Activated B cell treated with CpG ODN at 0.5 μM for 24 hours (primary cell): Measurements from ENCODE around the gene P4HA2. TPM values are rescaled to one million over a fixed set of nuclear protein-coding genes. Genes with fewer than 3 reads are reported as not detected.

Experiments
- ATAC-seq: fragments of 200-7000 bp; cut with Tn5 transposase; one replicate; pipeline ENCODE4 v1.10.0; 2021; ENCODE audit warnings: low read depth, mild to moderate bottlenecking, moderate library complexity
- CTCF ChIA-PET: fragments of 350-600 bp; sonication (Branson Sonifier 250); formaldehyde crosslinking; loops from one replicate; lab custom pipeline; 2021; ENCODE audit warnings: antibody characterized with exemption; lab: Charles Lee
- POLR2A ChIA-PET: fragments of 350-600 bp; sonication (Branson Sonifier 250); formaldehyde crosslinking; loops from one replicate; lab custom pipeline; 2021; ENCODE audit warnings: antibody characterized with exemption; lab: Charles Lee
- DNase-seq: peaks from one replicate; pipeline ENCODE4 v3.0.0; 2022
- H3K27ac Mint-ChIP-seq: one replicate; pipeline ENCODE4 v1.8.0; 2020; ENCODE audit warnings: mixed read lengths
- H3K27me3 Mint-ChIP-seq: one replicate; pipeline ENCODE4 v1.8.0; 2021; ENCODE audit warnings: mixed read lengths
- H3K36me3 Mint-ChIP-seq: one replicate; pipeline ENCODE4 v1.8.0; 2021; ENCODE audit warnings: low read depth, mixed read lengths
- H3K4me1 Mint-ChIP-seq: one replicate; pipeline ENCODE4 v1.8.0; 2021; ENCODE audit warnings: mixed read lengths
- H3K4me3 Mint-ChIP-seq: one replicate; pipeline ENCODE4 v1.8.0; 2020; ENCODE audit warnings: mild to moderate bottlenecking, mixed read lengths
- H3K9me3 Mint-ChIP-seq: one replicate; pipeline ENCODE4 v1.8.0; 2020; ENCODE audit warnings: mixed read lengths
- intact Hi-C: fragments of 100-400 bp; cut with micrococcal nuclease; formaldehyde crosslinking; loops from one replicate; pipeline ENCODE4 v1.15.1; 2024
- total RNA-seq: library from RNA; stranded (reverse); gene quantifications from 2 replicates; pipeline ENCODE4 v1.2.3, GENCODE V29; 2022
- TF ChIP-seq, protein P1 (sequence below): fragments of 200-600 bp; IDR thresholded peaks from one replicate; pipeline ENCODE4 v1.8.0; 2022; ENCODE audit warnings: antibody characterized with exemption, mild to moderate bottlenecking

Gene P4HA2
- total RNA-seq, 1 donor from 2014 or later, result 0.29 TPM

GRCh38 chr5:132207778-132208177 lies 19.9 kb downstream of the P4HA2 start:
- ChIA-PET CTCF (no interaction called here), POLR2A (no interaction called here)
- no peak for DNase-seq
- Mint-ChIP-seq H3K36me3 (no peaks in the 10 kb centered on the region), H3K9me3 (no peaks in the 10 kb centered on the region), H3K4me1 (peaks cover 3% of the 10 kb centered on the region), H3K27me3 (no peaks in the 10 kb centered on the region), H3K4me3 (no peak overlapping the region), H3K27ac (no peak overlapping the region)
- intact Hi-C loops, result no loop called here
- TF ChIP-seq, protein P1, sequence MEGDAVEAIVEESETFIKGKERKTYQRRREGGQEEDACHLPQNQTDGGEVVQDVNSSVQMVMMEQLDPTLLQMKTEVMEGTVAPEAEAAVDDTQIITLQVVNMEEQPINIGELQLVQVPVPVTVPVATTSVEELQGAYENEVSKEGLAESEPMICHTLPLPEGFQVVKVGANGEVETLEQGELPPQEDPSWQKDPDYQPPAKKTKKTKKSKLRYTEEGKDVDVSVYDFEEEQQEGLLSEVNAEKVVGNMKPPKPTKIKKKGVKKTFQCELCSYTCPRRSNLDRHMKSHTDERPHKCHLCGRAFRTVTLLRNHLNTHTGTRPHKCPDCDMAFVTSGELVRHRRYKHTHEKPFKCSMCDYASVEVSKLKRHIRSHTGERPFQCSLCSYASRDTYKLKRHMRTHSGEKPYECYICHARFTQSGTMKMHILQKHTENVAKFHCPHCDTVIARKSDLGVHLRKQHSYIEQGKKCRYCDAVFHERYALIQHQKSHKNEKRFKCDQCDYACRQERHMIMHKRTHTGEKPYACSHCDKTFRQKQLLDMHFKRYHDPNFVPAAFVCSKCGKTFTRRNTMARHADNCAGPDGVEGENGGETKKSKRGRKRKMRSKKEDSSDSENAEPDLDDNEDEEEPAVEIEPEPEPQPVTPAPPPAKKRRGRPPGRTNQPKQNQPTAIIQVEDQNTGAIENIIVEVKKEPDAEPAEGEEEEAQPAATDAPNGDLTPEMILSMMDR, result no peak
- ATAC-seq, result no peak

DNA sequence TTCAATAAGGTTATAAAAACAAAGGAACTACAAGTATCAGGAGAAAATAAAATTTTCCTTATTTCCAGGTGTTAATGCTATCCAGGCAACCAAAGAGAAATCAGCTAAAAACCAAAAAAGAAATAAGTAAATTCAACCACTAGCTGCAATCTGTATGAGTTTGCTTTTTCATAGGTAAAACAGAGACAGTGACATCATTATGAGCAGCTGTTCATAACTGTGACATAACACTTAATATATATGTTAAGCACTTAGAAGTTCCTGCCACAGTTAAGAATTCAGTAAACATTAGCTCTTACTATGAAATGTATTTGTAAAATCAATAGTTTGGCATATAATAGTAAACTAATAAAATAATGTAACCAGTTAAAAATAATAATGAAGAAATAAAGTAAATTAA lies 20.9 kb downstream of the P4HA2 start:
- ChIA-PET CTCF (no interaction called here), POLR2A (no interaction called here)
- intact Hi-C loops, result no loop called here
- Mint-ChIP-seq H3K4me3 (no peak overlapping the region), H3K36me3 (no peaks in the 10 kb centered on the region), H3K27me3 (no peaks in the 10 kb centered on the region), H3K9me3 (no peaks in the 10 kb centered on the region), H3K4me1 (peaks cover 3% of the 10 kb centered on the region), H3K27ac (no peak overlapping the region)
- TF ChIP-seq, protein P1, result no peak
- ATAC-seq (no peak), DNase-seq (no peak)

DNA sequence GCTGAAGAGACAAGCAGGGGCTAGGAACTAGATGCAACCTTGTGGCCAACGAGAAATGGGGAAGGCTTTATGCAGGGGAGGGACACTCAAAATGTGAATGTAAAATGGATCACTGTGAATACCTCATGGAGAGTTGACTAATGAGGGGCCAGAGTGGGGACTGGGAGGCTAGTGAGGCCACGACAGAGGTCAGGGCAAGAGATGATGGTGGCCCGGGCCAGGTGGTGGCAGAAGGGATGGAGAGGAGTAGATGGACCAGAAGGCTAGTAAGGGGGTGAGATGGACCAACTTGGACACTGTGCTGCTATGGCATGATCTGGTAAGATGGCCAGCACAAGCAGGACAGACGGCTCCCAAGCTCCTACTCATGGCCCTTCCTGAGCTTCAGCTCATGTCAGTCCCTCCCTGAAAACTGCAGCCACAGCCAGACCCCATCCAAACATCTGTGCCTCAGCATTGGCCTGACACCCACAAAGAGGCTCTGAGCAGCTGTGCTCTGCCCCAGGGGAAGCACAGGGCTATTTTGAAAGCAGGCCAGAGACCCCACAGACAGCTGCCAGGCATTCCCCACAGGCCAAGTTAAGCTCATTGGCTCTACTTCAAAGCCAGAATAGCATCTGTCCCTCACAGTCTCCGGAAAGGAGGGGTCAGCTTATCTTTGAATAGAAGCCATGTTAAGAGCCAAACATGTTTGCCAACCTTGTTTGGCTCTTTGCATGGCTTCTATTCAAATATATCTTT lies 22.1 kb downstream of the P4HA2 start:
- Mint-ChIP-seq H3K9me3 (no peaks in the 10 kb centered on the region), H3K4me1 (peaks cover 3% of the 10 kb centered on the region), H3K4me3 (no peak overlapping the region), H3K27ac (no peak overlapping the region), H3K36me3 (no peaks in the 10 kb centered on the region), H3K27me3 (no peaks in the 10 kb centered on the region)
- DNase-seq (no peak), ATAC-seq (no peak)
- TF ChIP-seq, protein P1, result no peak
- ChIA-PET POLR2A (no interaction called here), CTCF (no interaction called here)
- intact Hi-C loops, result no loop called here

GRCh38 chr5:132204371-132205135 lies 23.1 kb downstream of the P4HA2 start:
- H3K27me3 Mint-ChIP-seq, result no peaks in the 10 kb centered on the region
- no peak overlapping the region for H3K4me3 Mint-ChIP-seq
- H3K9me3 Mint-ChIP-seq, result no peaks in the 10 kb centered on the region
- DNase-seq, result no peak
- no peaks in the 10 kb centered on the region for H3K36me3 Mint-ChIP-seq
- TF ChIP-seq, protein P1, result no peak
- no peak for ATAC-seq
- no peak overlapping the region for H3K27ac Mint-ChIP-seq
- peaks cover 3% of the 10 kb centered on the region for H3K4me1 Mint-ChIP-seq
- intact Hi-C loops, result no loop called here
- POLR2A ChIA-PET, result no interaction called here
- CTCF ChIA-PET, result no interaction called here

GRCh38 chr5:132203916-132204315 lies 23.7 kb downstream of the P4HA2 start:
- POLR2A ChIA-PET, result no interaction called here
- H3K4me1 Mint-ChIP-seq, result peaks cover 3% of the 10 kb centered on the region
- CTCF ChIA-PET, result interaction anchor here (1.3 kb wide), 1 partner anchor 34 kb away, joined by 5 read pairs; no protein-coding TSS in a partner anchor
- no peaks in the 10 kb centered on the region for H3K9me3 Mint-ChIP-seq
- DNase-seq (no peak), ATAC-seq (no peak)
- no peaks in the 10 kb centered on the region for H3K36me3 Mint-ChIP-seq
- no peak overlapping the region for H3K4me3 Mint-ChIP-seq
- intact Hi-C loops, result no loop called here
- H3K27me3 Mint-ChIP-seq, result no peaks in the 10 kb centered on the region
- TF ChIP-seq, protein P1, result no peak
- no peak overlapping the region for H3K27ac Mint-ChIP-seq
